ENCODE results near the gene ST3GAL2.

The ST3GAL2 gene

DNA sequence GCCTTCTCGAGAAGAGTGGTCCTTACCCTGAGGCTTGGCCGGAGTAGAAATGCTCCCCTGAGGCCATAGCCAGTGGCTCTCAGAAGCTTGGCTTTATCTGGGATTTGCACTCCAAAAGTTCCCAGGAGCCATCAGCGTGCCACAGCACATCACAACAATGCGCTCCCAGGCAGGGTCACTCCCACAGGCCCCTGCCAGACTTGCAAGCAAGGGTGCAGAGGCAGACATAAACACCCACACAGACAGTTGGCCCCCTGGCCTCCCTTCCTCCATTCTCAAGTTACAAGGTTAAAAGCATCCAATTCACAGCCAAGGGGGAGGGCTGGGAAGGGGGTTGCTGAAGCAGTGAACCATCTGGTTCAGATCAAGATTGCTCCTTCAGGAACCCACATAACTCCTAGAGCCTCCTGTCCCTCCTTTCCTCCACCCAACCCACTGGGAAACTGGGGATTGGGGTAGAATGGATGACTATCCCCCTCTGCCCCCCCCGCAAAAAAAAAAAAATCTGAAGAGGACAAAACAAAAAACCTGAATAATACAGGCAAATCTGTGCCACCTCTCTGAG is 1.8 kb downstream of the ST3GAL2 start:
- DNase-seq = peak; percentile 78

DNA sequence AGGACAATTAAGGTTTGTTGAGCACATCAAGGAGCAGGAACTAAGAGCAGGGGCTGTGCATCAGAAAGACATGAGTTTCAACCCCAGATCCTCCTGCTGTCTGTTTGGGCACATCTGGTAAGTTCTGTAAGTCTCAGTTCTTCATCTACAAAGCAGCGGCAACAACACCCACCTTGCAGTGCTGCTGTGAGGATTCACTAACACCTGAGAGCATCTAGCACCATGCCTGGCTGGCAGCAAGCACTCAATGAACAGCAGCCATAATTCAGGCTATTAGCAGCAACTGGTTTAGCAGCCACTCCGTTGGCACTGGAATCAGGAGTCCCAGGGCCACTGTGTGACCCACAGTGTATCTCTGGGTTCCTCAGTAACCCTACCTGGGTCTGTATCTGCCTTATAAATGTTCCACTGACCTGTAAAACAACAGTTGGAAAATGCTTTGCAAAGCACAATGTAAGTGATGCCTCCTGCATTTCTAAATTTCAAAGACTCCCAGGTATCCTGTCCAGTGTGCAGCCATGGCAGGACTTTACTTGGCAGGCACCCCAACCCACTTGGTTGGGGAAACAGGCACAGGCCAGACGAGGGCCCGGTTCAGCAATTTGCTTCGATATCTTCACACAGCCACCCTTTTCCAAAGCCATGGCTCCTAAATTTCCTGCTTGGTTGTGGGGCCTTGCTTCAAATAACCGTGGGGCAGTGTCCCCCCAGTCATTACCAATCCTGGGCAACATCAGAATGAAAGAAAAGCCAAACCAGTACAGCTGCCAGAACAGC is 4.2 kb downstream of the ST3GAL2 start:
- no peak for DNase-seq

DNA sequence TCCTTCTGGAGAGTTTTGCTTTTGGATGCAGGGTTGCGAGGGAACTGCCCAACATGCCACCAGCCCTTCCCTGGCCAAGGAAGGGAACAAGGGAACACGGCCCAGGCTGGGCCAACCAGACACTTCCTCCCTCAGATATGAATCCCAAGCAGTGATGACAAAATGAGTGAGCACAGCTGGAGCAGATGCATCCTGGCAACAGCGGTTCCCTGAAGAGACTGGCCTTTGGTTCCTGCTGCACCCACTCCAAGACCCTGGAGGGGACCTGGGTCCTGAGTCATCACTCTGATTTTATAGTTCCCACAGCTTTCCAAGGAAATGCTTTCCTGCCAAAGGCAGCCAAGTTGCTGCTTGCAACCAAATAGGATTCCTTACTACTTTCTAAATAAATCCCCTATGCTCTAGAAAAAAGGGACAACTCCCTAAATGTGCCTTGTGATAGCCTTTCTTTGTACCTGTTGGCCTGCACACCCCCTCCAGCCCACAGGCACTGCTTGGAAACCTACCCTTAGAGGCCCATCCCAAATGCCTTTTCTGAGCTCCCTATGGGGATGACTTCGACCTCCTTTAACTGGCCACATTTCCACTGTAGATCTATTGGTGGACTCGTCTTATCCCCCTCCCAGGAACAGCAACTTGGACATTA is 5.3 kb downstream of the ST3GAL2 start:
- peak; percentile 68 for DNase-seq

DNA sequence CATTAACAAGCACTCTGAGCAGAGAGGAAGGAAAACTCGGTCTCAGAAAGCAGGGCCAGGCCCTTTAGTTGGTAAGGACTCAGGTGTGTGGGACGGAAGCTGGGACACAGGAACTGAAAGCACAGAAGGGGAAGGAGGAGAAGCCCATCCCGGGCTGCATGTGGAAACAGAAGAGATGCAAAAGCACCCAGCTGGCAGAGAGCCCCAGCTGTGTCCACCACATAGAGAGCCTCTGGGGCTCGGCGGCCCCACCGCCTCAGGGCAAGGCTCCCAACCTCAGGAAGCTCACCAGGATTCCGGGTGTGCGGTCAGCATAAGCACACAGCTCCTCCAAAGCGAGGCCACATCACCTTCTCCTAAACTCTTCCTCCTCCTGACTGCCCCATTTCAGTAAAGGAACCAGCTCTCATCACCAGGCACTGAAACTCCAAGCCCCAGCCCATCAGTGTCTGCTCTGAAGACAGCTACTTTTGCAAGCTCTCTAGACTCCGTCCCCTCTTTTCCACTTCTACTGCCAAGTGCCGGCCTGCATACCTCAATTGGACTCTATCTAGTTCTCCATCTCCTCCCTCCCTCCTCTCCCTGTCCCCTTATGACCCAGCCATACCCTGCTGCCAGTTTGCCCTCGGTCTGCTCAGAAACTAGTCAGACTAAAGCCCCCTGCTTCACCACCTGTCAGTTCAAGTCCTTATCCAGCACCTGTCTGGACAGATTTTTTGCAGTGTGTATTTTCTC is 6.0 kb downstream of the ST3GAL2 start:
- DNase-seq = no peak

DNA sequence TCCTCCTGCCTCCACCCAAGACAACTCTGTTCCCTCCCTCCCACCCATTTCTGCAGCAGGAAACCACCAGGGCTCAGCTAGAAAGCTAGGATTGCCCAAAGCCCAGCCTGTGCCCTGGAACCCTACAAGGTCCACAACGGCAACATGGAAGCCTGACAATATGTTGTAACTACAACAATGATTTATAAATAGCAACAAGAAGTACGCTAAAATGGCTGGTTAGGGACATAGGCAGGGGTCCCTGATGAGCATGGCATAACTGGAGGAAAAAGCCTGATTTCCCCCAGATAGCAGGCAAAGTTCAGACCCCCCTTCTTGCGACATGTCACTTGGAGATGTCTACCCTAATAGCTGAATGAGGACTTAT is 6.6 kb downstream of the ST3GAL2 start:
- no peak for DNase-seq

DNA sequence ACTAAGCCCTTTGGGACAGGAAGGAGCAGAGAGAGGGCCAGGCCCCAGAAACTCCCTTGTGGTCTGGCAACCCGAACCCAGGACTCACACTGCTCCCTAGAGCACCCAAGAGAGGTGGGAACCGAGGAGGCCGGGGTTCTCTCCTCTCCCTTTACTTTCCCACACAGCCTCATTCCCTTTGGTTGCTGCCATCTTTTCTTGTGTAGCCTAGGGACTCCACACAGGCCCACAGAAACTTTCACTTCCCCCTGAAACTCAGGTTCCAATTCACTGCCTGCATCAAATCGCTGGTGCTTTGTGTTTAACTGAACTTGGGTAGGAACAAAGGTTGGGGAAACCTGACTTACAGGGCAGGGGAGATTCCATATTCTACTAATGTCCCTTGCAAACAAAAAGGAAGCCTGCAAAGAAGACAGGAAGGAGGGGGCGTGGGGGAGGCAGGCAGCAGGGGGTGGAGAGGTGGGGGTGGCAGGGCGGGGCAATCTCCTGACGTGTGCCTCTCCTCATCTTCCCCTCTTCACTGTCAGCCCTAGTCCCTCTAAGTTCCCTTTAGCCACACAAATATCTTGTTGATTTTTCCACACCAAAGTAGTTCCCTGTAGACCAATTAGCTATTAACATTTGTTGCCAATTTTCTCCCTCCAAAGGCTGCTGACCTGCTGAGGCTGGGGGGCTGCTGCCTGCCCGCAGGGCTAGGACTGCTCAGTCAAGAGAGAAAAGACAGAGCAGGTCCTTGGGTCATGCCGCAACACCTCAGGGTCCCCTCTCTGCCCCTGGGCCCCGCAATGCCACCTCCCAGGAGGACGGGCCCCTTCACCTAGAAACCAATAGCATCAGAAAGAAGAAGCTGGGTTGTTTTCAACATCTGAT is 8.0 kb downstream of the ST3GAL2 start:
- peak; percentile 54 for DNase-seq

DNA sequence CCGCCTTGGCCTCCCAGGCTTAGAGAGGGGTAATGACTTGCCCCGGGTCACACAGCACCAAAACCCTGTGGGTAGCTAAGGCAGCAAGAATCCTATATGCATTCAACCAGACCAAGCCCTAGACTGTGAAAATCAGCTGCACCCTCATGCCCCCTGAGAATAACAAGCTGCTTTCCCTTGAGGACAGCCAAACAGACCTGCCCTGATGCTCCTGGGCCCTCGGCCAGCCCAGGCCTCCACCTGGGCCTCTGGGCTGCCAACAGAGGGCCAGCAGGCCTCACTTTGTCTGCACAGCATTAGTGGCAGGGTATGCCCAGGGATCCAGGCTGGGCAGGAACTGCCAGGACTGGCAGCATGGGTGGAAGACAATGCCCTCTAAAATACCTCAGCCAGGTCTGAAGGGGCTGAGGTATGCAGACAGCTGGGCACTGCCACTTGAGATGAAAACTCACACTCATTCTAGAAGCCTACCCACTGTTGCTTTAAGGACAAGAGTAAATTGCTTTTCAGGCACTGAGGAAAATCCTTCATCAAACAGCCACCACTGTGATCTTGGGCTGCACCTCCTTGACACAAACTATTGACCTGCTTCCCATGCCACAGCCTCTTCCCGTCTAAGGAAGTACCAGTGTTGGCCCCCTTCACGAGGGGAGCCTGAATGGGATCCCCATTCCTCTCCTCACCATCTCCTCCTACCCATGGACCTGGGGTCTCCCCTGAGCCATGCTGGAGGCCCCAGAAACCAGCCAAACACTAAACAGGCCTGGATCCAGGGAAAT is 8.8 kb downstream of the ST3GAL2 start:
- no peak for DNase-seq

DNA sequence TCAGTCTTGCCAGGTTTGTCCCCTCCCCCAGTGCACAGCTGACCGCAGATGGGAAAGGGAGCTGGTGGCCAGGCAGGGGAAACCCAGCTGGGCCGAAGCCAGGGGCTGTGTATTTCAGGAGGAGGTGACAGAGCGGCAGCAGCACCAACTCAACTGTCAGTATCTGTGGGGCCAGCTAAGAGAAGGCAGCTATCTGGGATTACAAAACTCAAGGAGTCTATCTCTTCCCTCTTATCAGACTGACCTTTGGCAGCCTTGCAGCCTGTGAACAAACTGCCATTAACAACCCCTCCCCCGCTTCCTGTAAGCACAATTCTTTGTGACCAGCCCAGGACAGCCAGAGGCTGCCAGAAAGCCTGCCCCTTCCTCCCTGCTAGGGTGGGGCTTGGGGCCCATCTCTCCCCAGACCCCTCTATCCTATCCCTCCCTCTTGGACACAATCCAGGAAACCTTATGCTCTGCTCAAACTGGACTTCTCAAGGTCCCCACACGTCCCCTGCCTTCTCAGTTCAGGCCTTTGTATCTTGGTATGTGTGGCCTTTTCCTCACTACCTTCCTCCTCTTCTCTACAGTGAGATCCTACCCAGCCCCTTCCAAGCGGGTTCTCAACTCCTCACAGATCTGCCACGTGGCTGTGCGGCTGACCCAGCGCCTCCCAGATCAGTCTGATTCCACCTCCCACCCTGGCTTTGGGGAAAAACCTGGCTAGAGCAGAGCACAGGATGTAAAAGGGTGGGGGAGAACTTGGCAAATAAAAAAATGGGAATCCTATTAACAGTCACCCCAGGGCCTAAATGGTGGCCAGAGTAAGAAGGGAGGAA is 10.5 kb downstream of the ST3GAL2 start:
- DNase-seq = peak; percentile 93

DNA sequence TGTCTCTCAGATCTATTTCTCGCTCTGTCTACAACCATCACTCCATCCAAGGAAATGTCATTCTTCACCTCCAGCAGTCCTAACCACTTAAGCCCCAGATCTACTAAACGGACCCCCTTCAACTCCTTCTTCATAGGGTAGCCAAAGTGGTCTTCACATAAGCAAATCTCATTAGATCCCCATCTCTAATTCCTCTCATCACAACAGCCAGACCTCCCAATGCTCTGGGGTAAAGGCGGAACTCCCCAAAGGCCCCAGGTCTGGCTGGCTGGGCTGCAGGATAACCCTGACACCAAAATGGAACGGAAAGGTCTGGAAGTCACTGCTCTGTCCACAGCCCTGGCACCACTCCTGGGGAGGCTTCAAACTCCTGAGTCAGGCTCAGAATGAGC is 11.1 kb downstream of the ST3GAL2 start:
- no peak for DNase-seq

DNA sequence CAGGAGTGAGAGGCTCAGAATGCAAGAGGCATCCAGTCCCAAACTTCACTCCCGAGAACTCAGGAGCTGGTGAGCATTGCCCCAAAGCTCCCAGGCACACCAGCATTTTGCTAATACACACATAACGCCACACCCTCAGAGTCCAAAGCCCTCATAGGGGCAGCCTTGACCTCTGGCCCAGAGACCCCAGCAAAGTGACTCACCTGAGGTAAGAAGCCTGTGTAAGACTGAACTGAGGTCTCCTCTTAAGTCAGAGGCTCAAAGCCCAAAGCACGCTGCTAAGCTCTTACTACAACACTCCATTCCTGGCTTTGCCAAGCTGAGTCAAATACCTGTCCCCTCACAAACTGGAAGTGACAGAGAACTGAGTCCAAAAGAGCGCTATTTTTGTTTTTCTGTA is 16.4 kb downstream of the ST3GAL2 start:
- DNase-seq = no peak

DNA sequence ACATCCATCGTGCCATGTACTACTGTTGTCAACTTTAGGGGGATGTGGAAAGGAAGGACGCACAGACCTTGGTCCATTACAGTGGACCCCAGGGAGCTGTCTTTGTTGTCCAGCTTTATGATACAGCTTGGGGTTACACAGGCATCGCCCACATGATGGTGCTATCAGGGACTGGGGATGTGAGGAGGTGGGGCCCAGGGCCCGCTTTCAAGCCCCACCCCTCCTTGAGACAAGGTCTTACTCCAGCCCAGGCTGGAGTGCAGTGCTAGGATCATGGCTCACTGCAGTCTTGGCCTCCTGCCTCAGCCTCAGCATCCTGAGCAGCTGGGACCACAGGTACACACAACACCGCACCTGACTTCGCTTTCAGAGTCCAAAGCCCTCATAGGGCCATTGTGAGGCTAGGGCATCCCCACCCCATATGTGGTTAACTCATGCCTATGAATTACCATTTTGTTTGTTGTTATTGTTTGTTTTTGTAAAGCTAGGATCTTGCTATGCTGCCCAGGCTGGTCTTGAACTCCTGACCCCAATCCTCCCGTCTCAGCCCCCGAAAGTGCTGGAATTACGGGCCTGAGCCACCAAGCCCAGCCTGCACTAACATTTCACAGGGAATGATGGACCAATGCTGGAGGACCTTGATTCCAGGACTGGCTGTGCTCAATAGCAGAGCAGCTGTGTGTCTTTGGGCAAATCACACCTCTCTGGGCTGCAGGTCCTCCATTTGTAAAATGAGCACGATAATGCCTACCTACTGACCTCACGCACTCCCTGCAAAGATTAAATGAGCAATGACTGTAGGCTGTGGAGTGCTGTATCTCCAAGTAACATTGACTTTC is 17.2 kb downstream of the ST3GAL2 start:
- DNase-seq = no peak

DNA sequence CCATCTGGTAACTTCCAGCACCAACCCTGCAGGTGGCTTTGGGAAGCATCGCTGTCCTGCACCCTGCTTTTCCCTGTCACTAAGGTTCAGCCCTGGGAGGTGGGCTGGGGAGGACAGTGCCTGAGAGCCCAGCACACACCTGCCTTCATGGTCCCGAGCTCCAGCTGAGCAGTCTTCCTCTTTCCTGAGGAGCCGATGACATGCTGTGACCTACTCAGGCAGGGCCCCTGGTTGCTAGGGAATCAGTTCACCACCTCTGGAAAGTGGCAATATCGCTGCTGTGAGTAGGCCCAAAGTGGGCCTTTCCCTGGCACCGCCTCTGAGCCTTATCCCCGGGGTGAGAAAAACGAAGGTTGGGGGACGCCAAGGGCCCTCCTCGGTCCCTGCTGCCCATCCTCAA is 17.9 kb downstream of the ST3GAL2 start:
- DNase-seq = no peak

DNA sequence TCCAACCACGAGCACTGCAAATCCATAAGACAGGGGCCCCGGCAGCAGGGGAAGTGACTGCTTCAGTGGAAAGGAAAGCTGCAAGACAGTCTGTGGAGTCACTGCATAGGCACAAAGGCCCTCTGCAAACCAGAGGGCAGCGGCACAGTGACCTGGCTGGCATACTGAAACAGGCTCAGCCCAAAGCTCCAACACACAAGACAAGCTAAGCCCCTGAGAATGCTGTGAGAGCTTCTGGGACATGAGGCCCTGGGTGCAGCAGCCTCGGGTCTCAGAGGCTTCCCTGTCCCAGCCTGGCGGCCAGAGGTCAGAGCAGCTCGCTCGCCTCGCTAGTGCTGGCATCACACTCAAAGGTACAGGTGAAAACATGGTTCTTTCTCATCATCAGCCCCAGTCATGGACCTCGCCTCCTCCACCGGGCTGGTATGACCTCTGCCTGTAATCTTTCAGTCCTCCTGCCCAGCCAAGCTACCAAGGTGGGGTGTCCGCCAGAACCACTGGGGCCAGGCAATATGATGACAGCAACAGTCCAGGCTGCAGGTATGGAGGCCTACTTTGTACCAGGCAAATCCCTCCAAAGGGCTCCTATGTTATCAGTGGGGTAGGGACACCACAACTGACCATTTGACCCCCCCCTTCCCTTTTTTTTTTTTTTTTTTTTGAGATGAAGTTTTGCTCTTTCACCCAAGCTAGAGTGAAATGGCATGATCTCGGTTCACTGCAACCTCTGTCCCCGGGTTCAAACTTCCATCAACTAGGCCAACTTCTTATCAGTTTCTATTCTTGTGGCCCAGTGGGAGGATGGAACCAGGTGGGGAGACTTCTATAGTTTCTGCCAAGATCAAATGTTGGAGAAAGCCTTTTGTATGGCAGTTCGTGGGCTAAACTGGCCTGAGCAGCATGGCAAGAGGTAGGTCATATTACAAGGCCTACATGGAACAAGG is 19.2 kb downstream of the ST3GAL2 start:
- DNase-seq = no peak

DNA sequence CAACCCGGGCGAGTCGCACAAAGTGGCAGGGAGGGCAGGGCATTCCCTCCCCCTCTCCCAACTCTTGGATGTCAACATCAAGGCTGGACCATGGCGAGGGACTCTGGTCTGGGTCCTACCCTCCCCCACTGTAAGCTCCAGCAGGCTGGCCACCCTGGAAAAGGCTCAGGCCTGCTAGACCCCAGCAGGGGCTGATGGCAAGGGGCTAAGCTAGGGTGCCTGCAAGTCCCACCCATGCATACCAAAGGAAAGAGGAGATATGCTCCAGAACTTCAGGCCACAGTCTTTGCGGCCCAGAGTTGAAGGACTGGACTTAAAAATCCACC is 19.9 kb downstream of the ST3GAL2 start:
- DNase-seq = no peak

DNA sequence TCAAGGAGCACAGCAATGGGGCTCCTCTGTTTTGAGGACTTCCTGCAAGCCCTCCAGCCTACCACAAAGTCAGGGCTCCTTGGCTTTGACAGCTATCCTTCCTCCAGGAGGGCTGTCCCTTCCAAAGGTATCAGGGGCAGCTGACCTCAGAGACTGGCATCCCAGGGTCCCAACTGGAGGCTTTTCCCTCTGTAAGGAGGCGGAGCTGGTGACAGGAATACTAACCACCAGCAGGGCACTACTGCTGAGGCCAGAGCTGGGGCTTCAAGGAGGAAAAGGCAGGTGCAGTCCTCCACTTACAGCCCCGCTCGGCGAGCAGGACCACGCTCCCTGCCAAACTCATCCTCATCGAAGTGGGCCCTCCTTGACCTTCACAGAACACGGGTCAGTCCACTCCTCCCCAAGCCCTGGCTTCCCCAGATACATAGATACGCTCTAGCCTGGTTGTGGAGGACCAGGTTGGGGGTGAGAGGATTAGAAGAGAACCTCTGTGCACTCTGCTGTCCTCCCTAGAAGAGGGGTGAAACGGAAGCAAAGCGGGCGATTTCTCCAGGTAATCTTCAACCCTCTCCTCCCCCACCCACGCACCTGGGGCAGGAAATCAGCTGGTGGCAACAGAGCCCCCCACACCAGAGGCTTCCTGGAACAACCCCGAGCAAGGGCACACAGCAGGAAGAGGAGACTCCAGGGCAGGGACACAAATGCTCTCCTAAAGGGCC is 20.5 kb downstream of the ST3GAL2 start:
- DNase-seq = no peak

DNA sequence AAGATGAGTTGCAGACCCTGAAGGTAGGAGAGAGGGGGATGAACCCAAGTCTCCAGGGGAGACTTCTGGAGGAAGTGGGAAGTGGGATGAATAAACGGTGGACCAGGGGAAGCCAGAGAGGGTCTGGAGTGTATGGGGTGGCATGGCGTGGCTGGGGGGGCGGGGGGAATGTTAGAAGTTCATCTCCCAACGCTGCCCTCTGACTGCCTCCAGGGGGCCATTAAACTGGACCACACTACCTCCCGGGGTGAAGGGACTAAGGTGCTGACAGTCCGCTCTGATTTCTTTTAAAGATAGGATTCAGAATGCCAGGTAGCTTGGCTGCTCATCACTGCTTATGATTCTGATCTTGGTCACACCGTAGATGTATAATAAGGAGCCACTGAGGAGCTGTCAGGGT is 21.2 kb downstream of the ST3GAL2 start:
- DNase-seq = no peak

DNA sequence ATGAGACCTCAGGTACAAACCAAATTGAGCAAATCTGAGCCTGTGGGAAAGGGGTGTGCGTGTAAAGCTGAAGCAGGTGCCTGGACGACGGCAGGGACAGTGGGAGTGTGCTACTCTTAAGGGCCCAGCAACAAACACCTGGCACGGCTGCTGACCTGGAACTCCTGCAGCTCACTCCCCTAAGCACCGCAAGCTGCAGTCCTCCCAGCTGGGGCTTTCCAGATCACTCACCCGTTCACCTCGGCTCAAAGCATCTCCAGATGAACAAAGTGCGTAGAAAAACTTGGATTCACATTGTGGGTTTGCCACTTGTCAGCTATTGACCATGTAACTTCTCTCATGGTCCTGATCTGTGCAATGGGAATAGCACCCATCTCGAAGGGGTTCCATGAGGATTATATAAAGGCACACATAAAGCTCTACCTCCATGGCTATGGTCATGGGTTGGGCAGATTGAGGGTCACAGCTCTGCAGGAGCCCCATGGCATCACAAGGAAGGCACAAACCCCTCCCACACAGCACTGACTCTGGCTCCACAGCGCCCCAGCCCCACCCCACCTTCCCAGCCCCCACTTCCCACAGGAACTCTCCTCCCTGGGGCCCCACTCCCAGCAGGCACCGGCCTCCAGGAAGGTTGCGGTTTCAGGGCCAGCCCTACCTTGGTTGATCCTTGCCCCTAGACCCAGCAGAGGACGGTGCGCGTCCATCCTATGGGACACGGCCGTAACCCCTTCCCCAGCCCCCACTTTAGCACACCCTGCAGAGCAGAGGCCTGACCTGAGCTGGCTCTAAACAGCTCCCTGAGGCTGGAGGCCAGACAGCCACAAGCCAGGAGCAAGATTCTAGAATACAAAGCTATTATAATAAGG is 21.9 kb downstream of the ST3GAL2 start:
- no peak for DNase-seq

Measured in left hindlimb (tissue), 1 donor.